Astrocyte (in vitro differentiated cells and primary cell): Measurements from ENCODE around the gene WDPCP.

ENCODE experiments used
- CTCF ChIP-seq: IDR thresholded peaks from 2 replicates; pipeline ENCODE4 v1.5.1; 2011; ENCODE audit warnings: low read depth, mild to moderate bottlenecking, inconsistent platforms, low read length, moderate library complexity; ENCODE audit not compliant: insufficient read depth
- EZH2 ChIP-seq: IDR thresholded peaks from 2 replicates; pipeline ENCODE4 v1.6.1; 2012; ENCODE audit warnings: mild to moderate bottlenecking, low read length, inconsistent platforms; ENCODE audit not compliant: insufficient read depth

- TF ChIP-seq CTCF (no peak), EZH2 (no peak)
Measured at GRCh38 chr2:63320669-63321068, 267.6 kb downstream of the WDPCP start.
